ENCODE results near the gene AZU1. TPM values are rescaled to one million over a fixed set of nuclear protein-coding genes. Genes with fewer than 3 reads are reported as not detected.
"Not testable (repeated sequence)": the region's sequence is repeated elsewhere in the genome, so short reads cannot be mapped to it uniquely, and the experiment has no call there.

Gene AZU1
- total RNA-seq, 1 experiment from 2014 or later = not detected

DNA sequence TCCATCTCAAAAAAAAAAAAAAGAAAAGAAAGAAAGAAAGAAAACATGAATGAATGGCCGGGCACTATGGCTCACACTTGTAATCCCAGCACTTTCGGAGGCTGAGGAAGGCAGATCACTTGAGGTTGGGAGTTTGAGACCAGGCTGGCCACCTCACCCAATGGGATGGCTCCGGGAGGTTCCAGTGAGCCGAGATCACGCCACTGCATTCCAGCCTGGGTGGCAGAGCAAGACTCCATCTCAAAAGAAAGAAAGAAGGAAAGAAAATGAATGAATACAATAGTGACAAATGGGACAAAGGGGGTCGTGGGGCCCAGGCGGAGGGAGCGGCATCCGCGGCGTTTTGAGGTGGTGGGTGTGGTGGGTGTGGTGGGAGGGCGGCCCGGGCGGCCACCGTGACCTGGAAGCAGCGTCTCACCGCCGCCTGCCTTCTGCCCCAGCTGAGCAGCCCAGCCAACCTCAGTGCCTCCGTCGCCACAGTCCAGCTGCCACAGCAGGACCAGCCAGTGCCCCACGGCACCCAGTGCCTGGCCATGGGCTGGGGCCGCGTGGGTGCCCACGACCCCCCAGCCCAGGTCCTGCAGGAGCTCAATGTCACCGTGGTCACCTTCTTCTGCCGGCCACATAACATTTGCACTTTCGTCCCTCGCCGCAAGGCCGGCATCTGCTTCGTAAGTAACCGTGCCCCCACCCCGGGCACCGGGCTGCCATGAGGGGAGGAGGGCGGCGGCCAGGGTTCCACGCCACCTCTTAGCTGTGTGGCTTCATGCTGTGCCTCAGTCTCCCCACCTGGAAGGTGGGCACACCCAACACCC lies 18.3 kb downstream of the AZU1 start:
- Histone ChIP-seq H3K36me3 (ENCODE audit: insufficient read depth, low read length, poor library complexity, severe bottlenecking) (no peaks in the 10 kb centered on the region), H3K27ac (ENCODE audit: low read depth, low read length, poor library complexity, severe bottlenecking) (no peak overlapping the region), H3K4me1 (ENCODE audit: insufficient read depth, low read length, poor library complexity, severe bottlenecking) (peaks cover 8% of the 10 kb centered on the region), H3K9me3 (ENCODE audit: low read depth, low read length, poor library complexity, severe bottlenecking) (no peaks in the 10 kb centered on the region), H3K27me3 (replicated peaks; ENCODE audit: insufficient read depth, low read depth, low read length, poor library complexity) (peaks cover 7% of the 10 kb centered on the region), H3K4me3 (ENCODE audit: low read depth, low read length, poor library complexity, severe bottlenecking) (no peak overlapping the region)
- no peak for DNase-seq (ENCODE audit: low spot score)
- ChIA-PET CTCF (no interaction called here), POLR2A (ENCODE audit: low non-redundant PET) (no interaction called here)
- no peak for TF ChIP-seq EZH2 (IDR thresholded peaks at IDR 0.05; ENCODE audit: borderline replicate concordance, low read depth, low read length, poor library complexity, severe bottlenecking)
- no peak for TF ChIP-seq CTCF (conservative IDR thresholded peaks at IDR 0.05; ENCODE audit: low read depth, low read length)
- BruUV-seq (replicated peaks) = no TSS peak
- intact Hi-C loops (cut with micrococcal nuclease; ENCODE audit: unreplicated experiment) = no loop called here

- Histone ChIP-seq H3K4me3 (ENCODE audit: low read depth, low read length, poor library complexity, severe bottlenecking) (no peak overlapping the region), H3K9me3 (ENCODE audit: low read depth, low read length, poor library complexity, severe bottlenecking) (no peaks in the 10 kb centered on the region), H3K27me3 (replicated peaks; ENCODE audit: insufficient read depth, low read depth, low read length, poor library complexity) (peaks cover 5% of the 10 kb centered on the region), H3K27ac (ENCODE audit: low read depth, low read length, poor library complexity, severe bottlenecking) (no peak overlapping the region), H3K36me3 (ENCODE audit: insufficient read depth, low read length, poor library complexity, severe bottlenecking) (no peaks in the 10 kb centered on the region), H3K4me1 (ENCODE audit: insufficient read depth, low read length, poor library complexity, severe bottlenecking) (peaks cover 5% of the 10 kb centered on the region)
- DNase-seq (ENCODE audit: low spot score) = no peak
- CTCF ChIA-PET = no interaction called here
- POLR2A ChIA-PET (ENCODE audit: low non-redundant PET) = no interaction called here
- no TSS peak for BruUV-seq (replicated peaks)
- TF ChIP-seq EZH2 (IDR thresholded peaks at IDR 0.05; ENCODE audit: borderline replicate concordance, low read depth, low read length, poor library complexity, severe bottlenecking) (no peak), CTCF (conservative IDR thresholded peaks at IDR 0.05; ENCODE audit: low read depth, low read length) (no peak)
- intact Hi-C loops (cut with micrococcal nuclease; ENCODE audit: unreplicated experiment) = no loop called here
These were observed 20.8 kb downstream of the AZU1 start for GRCh38 chr19:848386-848921.

GRCh38 chr19:849195-849594 lies 21.6 kb downstream of the AZU1 start:
- DNase-seq (ENCODE audit: low spot score); H3K27me3 ChIP-seq (replicated peaks; ENCODE audit: insufficient read depth, low read depth, low read length, poor library complexity); H3K4me1 ChIP-seq (ENCODE audit: insufficient read depth, low read length, poor library complexity, severe bottlenecking); H3K4me3 ChIP-seq (ENCODE audit: low read depth, low read length, poor library complexity, severe bottlenecking); H3K27ac ChIP-seq (ENCODE audit: low read depth, low read length, poor library complexity, severe bottlenecking); H3K9me3 ChIP-seq (ENCODE audit: low read depth, low read length, poor library complexity, severe bottlenecking); H3K36me3 ChIP-seq (ENCODE audit: insufficient read depth, low read length, poor library complexity, severe bottlenecking); CTCF ChIA-PET; intact Hi-C loops (cut with micrococcal nuclease; ENCODE audit: unreplicated experiment); BruUV-seq (replicated peaks): not testable (repeated sequence)
- POLR2A ChIA-PET (ENCODE audit: low non-redundant PET) = interaction anchor here (0.6 kb wide), 1 partner anchor 48 kb away, joined by 3 read pairs; no protein-coding TSS in a partner anchor
